GM18907 (cell line): ENCODE data around the gene TFAP2C.
"Not testable (repeated sequence)": the region's sequence is repeated elsewhere in the genome, so short reads cannot be mapped to it uniquely, and the experiment has no call there.

Experiments used
- ATAC-seq: cut with Tn5 transposase; IDR thresholded peaks from one replicate; pipeline ENCODE4 v1.9.1; 2021; ENCODE audit warnings: mild to moderate bottlenecking, moderate library complexity; ENCODE audit not compliant: unreplicated experiment

Gene TFAP2C

DNA sequence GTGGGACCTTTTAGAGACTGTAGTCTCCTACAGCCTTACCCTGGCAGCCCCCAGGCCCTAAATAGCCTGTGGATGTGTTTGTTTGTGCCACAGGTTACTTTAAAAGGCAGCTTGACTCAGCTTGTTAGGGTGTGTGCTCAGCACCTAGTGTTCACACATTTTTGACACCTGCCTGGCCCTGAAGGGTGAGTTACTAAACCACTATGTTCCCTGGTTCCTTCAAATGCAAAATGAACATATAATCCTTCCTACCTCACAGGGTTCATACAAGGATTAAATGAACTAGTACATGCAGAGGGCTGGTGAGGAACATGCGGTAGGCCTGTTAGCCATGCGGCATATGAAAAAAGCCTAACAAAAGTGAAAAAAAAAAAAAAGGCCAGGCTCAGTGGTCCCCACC, 14.9 kb upstream of the TFAP2C start:
- no peak for ATAC-seq

DNA sequence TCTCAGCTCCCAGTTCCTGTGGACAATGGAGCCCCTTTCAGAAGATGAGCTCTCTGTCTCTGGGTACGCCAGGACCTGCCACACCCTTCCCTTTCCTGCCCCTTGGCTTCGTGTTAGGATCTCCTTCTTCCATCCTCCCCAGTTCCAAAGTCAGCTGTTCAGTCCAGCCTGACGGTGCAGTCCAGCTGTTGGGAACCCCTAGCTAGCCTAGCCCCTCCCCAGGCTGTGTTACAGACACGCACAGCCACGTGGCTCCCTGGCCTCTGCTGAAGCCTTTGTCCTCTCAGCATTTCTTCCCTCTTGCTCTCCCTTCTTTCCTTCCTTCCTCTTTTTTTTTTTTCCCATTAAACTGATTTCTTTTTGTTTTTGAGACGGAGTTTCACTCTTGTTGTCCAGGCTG, 12.4 kb upstream of the TFAP2C start:
- ATAC-seq: no peak

DNA sequence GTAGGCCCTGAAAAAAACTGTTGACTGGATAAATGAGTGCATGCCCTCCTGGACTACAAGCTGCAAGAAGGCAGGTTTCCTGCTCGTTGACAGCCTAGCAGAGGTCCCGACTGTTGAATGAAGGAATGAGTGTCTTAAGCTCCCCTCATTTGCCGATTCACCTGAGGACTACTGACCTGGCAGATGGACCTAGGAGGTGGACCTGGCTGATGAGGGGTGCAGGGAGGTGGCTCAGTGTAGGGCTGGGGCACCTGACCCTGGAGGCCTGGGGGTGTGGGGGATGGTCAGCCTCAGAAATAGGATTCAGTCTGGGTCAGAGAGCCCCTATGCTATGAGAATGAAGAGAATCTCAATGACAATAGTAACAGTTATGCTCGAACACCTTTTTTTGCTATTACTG, 11.6 kb upstream of the TFAP2C start:
- no peak for ATAC-seq

DNA sequence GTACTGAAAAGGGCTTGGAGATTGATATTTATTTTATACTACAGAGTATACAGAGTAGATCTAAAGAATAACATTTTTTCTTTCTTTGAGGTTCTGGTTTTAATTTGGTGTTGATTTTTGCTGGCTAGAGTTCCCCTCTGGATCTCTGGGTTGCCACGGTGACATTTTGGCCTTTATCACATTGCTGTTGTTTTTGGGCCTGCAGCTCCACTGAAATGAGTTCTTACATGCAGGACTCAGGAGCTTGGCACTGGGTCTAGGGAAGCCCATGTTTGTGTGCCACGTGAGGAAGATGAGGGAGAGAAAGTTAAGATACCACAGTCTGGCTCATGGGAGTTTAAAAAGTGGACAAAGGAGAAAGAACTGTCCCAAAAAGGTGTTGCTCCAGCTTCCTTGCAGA, 7.4 kb upstream of the TFAP2C start:
- no peak for ATAC-seq

DNA sequence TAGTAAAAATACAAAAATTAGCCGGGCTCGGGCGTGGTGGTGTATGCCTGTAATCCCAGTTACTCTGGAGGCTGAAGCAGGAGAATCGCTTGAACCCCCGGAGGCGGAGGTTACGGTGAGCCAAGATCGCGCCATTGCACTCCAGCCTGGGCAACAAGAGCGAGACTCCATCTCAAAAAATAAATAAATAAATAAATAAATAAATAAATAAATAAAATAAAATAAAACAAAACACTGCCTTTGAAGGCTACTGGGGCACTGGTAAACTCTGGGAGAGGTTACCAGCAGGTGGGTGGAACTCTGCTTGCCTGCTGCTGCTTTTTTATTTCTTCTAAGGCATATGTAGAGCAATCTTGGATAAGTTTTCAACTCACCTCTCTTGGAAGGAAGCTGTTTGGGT, 5.2 kb upstream of the TFAP2C start:
- not testable (repeated sequence) for ATAC-seq

DNA sequence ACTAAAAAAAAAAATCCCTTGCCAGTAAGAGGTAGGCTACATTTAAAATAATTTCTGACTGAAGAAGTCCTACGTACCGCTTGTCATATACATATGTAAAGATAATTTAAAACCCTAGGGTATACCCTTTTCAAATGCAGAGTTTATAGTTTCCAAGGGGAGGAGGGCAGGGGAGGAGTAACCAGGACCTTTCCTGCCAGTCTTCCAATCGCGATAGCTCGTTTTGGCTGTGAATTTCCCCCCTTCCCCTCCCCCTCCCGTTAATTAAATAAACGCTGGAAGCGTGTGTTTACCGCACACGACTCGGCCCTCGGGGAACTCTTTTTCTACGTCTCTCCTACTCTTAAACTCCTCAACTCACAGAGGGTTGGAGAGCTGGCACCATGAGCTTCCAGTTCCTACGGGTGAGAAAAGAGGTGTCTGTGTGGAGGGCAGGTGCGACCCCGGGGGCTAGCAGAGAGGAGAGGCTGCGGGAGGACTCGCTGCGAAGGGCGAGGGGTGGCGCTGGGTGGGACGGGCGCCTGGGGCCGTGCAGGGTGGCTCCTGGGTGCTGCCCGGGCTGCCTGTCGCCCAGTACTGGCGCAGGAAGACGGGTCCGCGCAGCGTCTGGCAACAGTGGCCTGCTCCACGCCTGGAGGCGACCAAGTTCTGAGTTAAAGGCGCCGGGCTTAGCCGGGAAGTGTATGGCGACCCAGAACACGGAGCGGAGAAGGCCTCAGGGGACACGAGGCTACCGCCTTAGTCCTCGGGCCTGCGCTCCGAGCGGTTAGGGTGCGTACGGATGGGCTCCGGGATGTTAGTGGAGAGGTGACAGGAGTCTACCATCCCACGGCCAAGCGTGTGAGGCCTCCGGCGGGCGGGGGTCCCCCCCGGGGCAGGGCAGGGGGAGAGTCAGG, 4.1 kb upstream of the TFAP2C start:
- ATAC-seq: no peak

DNA sequence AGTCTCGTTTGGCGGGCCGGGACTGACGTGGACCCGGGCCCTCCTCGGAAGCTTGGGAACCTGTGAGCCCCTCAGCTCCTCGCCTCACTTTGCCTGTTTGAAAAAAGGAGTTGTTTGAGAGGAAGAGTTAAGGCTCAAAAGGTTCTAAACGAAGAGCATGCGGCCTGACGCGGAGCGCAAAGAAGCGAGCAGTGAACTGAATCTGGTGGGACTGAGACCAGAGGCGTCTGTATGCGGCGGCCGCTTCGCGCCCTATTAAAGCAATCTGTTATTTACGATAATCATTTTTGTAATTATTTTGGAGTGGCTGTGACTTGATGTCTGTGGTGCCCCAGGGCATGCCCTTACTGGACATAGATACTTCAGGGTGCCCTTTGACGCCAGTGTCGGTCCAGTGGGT, 3.3 kb upstream of the TFAP2C start:
- no peak for ATAC-seq

DNA sequence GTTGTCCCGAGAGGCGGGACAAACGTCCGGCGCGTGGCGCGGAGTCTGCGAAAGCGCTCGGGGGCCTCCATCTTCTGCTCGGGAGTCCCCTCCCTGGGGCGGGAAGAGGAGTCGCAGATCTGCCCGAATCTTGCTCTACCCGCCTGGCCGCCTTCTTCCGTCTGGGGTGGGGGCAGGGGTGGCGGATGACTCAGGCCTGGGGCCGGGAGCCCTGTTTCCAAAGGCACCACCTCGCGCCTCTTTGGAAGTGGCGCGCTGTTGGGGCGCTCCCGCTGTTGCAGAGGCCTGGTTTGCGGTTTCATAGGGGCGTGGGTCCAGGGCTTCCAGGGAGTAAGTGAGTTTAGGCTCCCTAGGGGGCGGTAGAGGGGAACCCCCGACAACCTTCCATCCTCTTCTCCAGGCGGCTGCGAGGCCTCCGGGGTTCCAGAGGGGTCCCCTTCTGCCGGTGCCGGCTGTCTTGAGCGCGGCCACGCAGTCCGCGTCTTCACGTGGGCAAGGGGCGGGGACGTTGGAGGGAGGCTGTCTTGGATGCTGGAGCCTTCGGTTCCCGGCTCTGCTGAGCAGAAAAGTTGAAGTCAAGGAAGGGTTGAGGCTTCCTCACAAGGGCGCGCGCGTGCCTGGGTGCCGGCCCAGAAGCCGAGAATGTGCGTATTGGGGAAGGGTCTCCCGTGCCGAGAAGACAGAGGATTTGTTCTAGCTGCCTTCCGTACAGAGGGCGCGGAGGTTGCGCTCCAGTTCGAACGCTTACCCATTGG, 2.6 kb upstream of the TFAP2C start:
- no peak for ATAC-seq

DNA sequence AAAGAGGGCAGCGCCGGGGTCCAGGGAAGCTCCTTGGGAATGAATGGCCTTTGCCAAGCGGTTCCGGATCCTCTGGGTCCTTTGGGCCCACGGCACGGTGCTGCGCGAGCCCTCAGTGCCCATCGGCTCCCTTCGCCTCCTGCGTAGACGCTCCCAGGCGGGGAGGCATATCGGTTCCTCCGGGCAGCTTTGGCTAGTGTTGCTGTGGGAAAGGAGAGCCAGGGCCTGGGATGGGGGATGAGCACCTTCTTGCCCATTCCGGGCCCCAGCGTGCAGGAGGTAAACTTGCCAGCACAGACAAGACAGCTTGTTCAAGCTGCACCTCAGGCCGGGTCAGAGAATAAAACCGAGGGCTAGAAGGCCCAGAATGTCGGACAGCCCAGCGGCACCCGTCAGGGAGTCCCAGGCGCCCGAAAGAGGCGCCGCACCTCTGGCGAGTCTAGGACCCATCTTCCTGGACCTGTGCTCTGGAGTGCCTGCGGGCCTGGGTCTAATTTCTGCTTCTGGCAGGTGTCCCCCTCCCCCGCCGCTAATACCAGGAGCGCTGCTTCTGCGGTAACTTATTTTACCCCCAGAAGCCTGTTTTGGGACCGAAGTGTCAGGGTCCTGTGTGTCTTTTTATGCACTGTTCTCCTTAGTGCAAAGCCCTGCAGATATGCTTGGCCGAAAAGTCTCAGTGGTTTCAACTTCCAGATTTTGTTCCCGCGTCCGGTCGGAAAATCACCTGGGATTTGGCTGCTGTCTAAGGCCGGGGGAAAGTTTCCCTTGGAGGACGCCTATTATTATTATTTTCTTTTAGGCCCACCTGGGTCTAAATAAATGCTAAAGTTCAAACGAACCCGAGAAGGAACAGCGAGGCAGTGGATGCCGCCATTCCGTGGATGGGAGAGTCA, 1.7 kb upstream of the TFAP2C start:
- no peak for ATAC-seq

DNA sequence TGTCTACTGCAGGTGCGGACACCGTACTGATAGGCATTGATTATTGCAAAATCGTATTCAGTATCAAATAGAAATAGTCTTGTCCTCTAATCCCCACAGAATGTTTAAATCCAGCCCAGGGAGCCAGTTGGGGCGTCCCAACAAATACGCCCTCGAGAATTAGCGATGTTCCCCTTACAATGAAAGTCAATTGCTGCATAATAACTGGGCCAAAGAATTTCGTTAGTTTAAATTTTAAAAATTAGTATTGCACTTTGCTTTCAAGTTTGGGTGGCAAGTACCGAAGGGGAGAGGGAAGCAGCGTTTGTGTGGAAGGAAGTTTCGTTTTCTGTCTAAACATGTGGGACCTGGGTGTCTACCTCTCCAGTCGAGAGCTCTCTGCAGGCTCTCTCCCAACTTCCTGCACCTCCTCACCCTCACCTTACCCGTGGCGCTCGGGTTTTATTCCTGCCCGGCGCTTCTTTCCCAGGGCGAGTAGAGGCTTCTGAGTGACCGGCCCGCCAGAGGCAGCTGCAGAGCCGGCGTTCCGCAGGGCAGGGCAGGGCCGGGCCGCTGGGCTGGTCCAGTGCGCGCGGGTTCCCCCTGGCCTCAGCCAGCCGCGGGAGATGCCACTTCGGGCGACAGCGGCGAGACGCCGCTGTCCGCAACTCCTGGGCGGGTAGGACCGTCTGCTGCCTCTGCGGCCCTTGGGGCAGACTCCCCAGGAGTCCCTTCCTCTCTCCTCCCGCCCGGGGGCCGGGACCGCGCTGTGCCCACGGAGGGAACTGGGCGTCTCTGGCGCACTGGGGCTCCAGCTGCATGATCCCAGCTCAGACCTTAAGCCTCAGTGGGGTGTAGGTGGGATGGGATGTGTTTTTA, 862 bp upstream of the TFAP2C start:
- ATAC-seq: no peak

DNA sequence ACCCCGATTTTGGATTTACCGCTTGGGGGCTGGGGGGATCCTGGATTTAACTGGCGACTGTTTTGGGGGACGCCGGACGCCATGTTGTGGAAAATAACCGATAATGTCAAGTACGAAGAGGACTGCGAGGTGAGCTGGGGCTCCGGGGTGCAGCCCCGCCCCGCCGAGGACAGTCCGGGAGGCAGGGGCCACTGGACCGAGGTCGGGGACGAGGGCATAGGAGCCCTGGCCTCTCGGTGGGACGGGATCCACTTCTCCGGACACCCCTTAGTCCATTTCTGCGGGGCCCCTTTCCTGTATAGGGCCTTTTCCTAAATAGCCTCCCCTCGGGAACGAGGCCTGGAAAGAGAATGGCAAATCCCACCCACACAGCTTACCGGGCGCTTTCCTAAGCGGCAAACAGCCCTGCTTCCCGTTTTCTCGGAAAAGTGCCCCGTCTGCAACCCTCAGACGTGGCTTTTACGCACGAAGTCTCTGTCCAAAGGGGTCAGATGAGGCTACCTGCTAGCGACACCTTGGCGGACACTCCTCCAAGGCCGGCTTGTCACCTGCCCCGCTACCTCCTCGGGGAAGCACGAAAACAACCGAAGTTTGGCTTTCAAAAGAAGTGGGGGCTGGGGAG, 469 bp downstream of the TFAP2C start:
- no peak for ATAC-seq

DNA sequence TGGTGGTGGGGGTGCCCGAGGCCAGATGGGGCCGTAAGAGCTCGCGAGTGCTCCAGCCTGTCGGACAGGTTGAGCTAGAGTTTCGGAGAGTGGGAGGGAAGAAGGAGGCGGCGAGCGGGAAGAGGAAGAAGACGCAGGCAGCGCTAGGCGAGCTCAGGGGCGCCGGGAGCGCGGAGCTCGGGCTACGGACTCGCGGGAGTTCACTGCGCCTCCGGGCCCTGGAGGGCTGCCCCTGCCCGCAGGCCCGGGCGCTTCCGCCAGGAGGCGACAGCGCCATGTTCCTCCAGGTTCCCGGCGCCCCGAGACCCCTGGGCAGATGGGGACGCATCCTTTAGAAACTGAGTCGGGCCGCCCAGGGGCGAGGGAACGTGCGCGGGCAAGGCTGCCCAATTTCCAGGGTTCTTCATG, 984 bp downstream of the TFAP2C start:
- no peak for ATAC-seq

DNA sequence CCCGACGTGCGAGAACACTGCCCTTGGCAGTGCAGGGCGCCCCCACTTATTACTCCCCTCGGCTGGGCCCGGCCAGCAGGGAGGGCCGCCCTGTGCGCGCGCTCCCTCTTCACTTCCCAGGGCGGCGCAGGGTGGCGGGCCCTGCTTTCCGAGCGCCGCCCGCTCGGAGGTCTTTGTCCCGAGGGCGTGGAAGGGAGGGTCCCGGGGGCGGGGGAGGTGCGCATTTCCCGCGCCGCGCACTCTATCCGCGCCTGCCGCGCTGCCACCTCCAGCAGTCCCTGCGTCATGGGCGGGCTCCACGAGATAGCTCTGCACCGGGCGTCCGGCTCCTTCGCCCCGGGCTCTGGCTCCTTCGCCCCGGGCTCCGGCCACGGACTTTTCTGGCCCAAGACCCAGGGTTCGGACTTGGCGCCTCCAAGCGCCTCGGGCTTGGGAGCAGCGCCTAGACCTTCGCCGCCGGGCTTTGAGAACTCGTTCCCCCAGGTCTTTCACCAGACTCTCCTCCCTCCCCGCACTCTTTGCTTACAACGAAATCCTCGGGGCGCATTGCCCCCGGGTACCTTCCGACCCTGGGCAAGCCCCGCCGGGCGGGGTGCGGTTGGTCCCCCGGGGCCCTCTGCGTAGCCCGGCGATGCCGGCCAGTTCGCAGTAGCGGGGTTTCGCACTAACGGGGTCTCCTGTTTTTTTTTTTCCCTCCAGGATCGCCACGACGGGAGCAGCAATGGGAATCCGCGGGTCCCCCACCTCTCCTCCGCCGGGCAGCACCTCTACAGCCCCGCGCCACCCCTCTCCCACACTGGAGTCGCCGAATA, 1.6 kb downstream of the TFAP2C start:
- no peak for ATAC-seq

DNA sequence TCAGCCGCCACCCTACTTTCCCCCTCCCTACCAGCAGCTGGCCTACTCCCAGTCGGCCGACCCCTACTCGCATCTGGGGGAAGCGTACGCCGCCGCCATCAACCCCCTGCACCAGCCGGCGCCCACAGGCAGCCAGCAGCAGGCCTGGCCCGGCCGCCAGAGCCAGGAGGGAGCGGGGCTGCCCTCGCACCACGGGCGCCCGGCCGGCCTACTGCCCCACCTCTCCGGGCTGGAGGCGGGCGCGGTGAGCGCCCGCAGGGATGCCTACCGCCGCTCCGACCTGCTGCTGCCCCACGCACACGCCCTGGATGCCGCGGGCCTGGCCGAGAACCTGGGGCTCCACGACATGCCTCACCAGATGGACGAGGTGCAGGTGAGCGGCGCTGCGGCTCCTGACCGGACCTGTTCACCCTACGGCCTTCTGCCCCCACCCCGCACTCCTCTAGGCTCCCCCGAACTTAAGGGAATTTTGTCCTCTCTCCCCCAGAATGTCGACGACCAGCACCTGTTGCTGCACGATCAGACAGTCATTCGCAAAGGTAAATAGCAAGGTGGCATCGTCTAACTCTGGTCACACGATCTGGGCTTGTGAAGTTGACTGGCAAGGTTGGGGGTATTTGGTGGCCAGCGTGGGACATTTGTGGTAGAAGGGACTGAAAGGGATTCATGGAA, 2.3 kb downstream of the TFAP2C start:
- ATAC-seq: no peak

DNA sequence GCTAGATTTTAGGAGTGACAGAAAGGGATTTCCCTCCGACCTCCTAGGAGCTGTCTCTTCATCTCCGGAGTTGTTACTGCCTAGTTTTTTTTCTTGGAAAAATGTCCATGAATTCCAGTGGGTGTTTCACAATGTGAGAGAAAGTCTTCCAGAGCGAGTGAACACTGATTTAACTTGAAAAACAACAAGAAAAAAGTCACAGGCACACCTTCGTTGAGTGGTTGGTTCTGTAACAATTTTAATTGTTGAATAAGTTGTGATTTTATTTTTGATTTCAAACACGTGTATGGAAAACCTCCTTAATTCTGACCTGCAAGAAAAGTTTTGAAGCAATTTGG, 2.9 kb downstream of the TFAP2C start:
- ATAC-seq: no peak

DNA sequence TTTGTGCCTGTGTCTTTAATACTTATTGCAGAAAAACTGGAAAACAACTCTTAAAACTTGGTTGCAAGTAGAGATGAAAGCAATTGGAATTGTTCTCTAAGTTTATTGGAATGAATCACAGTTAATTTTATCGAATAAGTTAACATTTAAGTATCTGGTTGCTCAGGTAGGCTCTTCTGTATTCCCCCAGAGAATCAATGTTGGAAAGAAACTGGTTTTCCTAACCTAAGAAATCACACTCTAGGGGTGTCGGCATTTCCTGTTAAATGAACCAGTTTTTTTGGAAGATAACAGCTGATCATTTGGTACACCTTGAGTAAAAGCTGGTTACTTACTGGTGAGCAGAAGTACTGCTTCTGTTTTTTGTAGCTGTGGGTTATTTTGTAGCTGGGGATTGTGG, 5.2 kb downstream of the TFAP2C start:
- ATAC-seq: no peak

DNA sequence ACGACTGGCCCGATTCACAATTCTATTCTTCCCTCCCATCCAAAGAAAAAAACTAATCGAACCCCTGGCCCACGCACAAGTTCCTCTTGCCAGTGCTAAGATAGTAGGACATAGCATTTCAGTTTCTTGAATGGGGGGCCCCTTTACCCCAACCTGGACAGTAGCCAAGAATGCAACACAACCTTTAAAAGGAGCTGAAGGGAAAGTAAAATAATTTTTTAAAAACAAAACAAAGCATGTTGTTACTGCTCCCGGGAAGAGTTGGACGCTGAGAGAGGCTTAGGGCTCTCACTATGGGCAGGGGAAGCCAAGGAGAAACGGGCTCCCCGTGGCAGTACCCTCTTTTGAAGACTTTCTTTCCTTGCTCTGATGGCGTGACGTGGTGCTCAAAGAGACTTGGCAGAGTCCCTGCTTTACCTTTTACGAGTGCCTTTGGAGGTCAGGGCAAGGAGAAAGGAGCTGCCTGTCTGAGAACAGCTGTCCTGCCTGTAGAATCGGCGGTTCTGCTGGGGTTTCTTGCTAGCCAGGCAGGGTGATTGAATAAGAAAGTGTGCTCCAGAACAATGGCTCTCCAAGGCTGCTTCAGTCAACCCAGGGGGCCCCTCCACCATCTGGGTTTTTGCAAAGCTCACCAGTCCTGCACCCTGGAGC, 5.8 kb downstream of the TFAP2C start:
- ATAC-seq: no peak

DNA sequence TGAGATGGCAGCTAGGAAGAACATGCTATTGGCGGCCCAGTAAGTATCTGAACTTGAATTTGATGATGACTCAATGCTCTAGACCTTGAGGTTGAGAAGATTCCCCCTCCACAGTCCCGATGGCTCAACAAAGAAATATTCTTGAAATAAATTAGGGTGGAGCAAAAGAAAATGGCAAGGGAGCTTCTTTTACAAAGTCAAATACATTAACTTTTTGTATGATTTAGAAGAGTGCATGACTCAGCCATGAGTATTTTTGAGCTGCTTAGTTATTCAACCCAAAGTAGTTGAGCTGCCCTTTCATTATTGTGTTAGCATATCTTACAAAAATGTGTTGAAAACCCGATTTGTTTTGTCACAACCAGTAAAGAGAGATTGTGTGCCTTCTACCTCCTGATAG, 7.6 kb downstream of the TFAP2C start:
- ATAC-seq: no peak
